IPS DF 19.7 (cell line): ENCODE data around the gene NTMT2.
"Not testable (repeated sequence)": the region's sequence is repeated elsewhere in the genome, so short reads cannot be mapped to it uniquely, and the experiment has no call there.

Experiments
- DNase-seq: peaks from one replicate; pipeline ENCODE4 v3.0.0-alpha.2; 2013; ENCODE audit warnings: low read depth, low spot score

Gene NTMT2

GRCh38 chr1:170145770-170146676 lies at the start of gene NTMT2:
TSS of gene NTMT2 (plus strand) at chr1:170145959. CDS start at chr1:170146108, 149 bp downstream.
- peak; percentile 85 for DNase-seq

GRCh38 chr1:170095976-170096748 lies 49.6 kb upstream of the NTMT2 start:
- DNase-seq, result no peak

- DNase-seq, result no peak
Observed at GRCh38 chr1:170096806-170097340, 48.9 kb upstream of the NTMT2 start.

- no peak for DNase-seq
Observed at GRCh38 chr1:170097449-170097948, 48.3 kb upstream of the NTMT2 start.

- DNase-seq, result not testable (repeated sequence)
Observed at GRCh38 chr1:170113140-170113539, 32.6 kb upstream of the NTMT2 start.

- no peak for DNase-seq
Observed at GRCh38 chr1:170114906-170115305, 30.9 kb upstream of the NTMT2 start.

GRCh38 chr1:170122366-170122765 lies 23.4 kb upstream of the NTMT2 start:
- no peak for DNase-seq

- no peak for DNase-seq
Observed at GRCh38 chr1:170125269-170125668, 20.5 kb upstream of the NTMT2 start.

- peak; percentile 45 for DNase-seq
Observed at GRCh38 chr1:170126696-170127095, 19.1 kb upstream of the NTMT2 start.

- DNase-seq, result no peak
Observed at GRCh38 chr1:170131450-170131849, 14.3 kb upstream of the NTMT2 start.

- DNase-seq, result no peak
Observed at GRCh38 chr1:170131984-170132383, 13.8 kb upstream of the NTMT2 start.

- DNase-seq, result no peak
Observed at GRCh38 chr1:170133766-170134495, 11.8 kb upstream of the NTMT2 start.

GRCh38 chr1:170134521-170134920 lies 11.2 kb upstream of the NTMT2 start:
- DNase-seq, result no peak

- DNase-seq, result no peak
Observed at GRCh38 chr1:170140371-170140770, 5.4 kb upstream of the NTMT2 start.

GRCh38 chr1:170145061-170145460 lies 698 bp upstream of the NTMT2 start:
- DNase-seq, result no peak

GRCh38 chr1:170146720-170147263 lies 1.0 kb downstream of the NTMT2 start:
- no peak for DNase-seq

GRCh38 chr1:170149241-170149640 lies 3.5 kb downstream of the NTMT2 start:
- DNase-seq, result no peak

GRCh38 chr1:170150016-170150415 lies 4.3 kb downstream of the NTMT2 start:
- DNase-seq, result no peak

GRCh38 chr1:170150921-170151320 lies 5.2 kb downstream of the NTMT2 start:
- DNase-seq, result no peak

GRCh38 chr1:170153417-170153816 lies 7.7 kb downstream of the NTMT2 start:
- no peak for DNase-seq

- DNase-seq, result no peak
Observed at GRCh38 chr1:170155055-170155454, 9.3 kb downstream of the NTMT2 start.
